ENCODE measurements around the gene MAGI2.

The MAGI2 gene

DNA sequence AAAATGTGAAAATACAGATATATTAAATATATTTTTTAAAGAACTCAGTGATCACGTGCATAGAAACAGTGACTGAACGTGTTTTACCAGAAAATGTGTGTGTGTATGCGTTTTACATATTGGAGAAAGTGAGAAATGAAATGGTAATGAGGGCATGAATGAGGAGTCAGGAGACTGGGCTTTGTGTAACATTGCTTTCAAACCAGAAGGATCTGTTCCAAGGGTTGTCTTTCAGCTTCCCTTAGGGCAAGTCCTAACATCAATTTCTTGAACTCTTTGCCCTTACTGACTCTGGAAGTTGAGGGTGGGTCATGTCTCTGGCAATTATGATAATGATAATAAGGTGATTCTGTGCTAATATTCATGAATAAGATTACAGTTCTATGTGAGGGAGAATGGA lies 1097.6 kb downstream of the MAGI2 start:
- no peak for ATAC-seq
- TF ChIP-seq, protein P1, sequence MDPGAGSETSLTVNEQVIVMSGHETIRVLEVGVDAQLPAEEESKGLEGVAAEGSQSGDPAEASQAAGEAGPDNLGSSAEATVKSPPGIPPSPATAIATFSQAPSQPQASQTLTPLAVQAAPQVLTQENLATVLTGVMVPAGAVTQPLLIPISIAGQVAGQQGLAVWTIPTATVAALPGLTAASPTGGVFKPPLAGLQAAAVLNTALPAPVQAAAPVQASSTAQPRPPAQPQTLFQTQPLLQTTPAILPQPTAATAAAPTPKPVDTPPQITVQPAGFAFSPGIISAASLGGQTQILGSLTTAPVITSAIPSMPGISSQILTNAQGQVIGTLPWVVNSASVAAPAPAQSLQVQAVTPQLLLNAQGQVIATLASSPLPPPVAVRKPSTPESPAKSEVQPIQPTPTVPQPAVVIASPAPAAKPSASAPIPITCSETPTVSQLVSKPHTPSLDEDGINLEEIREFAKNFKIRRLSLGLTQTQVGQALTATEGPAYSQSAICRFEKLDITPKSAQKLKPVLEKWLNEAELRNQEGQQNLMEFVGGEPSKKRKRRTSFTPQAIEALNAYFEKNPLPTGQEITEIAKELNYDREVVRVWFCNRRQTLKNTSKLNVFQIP (CRISPR knock-in tag; IDR thresholded peaks at IDR 0.05; ENCODE audit: borderline replicate concordance, low read depth) = no peak

DNA sequence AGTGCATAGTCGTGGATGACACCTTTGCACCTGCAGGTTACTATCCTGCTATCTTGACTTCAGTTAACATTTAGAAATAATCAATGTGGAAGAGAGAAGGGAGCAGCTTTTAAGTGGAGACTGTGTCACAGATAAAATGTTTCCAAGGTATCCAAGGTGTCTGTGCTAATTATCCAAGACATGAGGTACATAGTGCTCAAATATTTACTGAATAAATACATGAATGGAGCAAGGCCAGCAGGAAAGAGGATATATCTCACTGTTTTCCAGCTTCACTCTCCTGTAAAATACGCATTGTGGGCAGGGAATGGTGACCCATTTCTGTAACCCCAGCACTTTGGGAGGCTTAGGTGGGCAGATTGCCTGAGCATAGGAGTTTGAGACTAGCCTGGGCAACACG lies 1102.5 kb downstream of the MAGI2 start:
- no peak for ATAC-seq
- TF ChIP-seq ISL1 (CRISPR knock-in tag; IDR thresholded peaks at IDR 0.05) (no peak), ZFP30 (CRISPR knock-in tag; IDR thresholded peaks at IDR 0.05) (no peak), ZNF70 (CRISPR knock-in tag; IDR thresholded peaks at IDR 0.05) (no peak), ZNF565 (CRISPR knock-in tag; conservative IDR thresholded peaks at IDR 0.05; ENCODE audit: low read depth) (no peak), BACH2 (CRISPR knock-in tag; IDR thresholded peaks at IDR 0.05; ENCODE audit: borderline replicate concordance) (no peak), OSR1 (CRISPR knock-in tag; IDR thresholded peaks at IDR 0.05) (no peak), ZNF8 (CRISPR knock-in tag; IDR thresholded peaks at IDR 0.05) (no peak), RARB (CRISPR knock-in tag; IDR thresholded peaks at IDR 0.05) (no peak), SNAI2 (CRISPR knock-in tag; IDR thresholded peaks at IDR 0.05) (no peak), CSDC2 (CRISPR knock-in tag; IDR thresholded peaks at IDR 0.05) (no peak)
- TF ChIP-seq, protein P2, sequence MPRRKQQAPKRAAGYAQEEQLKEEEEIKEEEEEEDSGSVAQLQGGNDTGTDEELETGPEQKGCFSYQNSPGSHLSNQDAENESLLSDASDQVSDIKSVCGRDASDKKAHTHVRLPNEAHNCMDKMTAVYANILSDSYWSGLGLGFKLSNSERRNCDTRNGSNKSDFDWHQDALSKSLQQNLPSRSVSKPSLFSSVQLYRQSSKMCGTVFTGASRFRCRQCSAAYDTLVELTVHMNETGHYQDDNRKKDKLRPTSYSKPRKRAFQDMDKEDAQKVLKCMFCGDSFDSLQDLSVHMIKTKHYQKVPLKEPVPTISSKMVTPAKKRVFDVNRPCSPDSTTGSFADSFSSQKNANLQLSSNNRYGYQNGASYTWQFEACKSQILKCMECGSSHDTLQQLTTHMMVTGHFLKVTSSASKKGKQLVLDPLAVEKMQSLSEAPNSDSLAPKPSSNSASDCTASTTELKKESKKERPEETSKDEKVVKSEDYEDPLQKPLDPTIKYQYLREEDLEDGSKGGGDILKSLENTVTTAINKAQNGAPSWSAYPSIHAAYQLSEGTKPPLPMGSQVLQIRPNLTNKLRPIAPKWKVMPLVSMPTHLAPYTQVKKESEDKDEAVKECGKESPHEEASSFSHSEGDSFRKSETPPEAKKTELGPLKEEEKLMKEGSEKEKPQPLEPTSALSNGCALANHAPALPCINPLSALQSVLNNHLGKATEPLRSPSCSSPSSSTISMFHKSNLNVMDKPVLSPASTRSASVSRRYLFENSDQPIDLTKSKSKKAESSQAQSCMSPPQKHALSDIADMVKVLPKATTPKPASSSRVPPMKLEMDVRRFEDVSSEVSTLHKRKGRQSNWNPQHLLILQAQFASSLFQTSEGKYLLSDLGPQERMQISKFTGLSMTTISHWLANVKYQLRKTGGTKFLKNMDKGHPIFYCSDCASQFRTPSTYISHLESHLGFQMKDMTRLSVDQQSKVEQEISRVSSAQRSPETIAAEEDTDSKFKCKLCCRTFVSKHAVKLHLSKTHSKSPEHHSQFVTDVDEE (CRISPR knock-in tag; IDR thresholded peaks at IDR 0.05) = no peak
- TF ChIP-seq, protein P3, sequence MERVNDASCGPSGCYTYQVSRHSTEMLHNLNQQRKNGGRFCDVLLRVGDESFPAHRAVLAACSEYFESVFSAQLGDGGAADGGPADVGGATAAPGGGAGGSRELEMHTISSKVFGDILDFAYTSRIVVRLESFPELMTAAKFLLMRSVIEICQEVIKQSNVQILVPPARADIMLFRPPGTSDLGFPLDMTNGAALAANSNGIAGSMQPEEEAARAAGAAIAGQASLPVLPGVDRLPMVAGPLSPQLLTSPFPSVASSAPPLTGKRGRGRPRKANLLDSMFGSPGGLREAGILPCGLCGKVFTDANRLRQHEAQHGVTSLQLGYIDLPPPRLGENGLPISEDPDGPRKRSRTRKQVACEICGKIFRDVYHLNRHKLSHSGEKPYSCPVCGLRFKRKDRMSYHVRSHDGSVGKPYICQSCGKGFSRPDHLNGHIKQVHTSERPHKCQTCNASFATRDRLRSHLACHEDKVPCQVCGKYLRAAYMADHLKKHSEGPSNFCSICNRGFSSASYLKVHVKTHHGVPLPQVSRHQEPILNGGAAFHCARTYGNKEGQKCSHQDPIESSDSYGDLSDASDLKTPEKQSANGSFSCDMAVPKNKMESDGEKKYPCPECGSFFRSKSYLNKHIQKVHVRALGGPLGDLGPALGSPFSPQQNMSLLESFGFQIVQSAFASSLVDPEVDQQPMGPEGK (CRISPR knock-in tag; IDR thresholded peaks at IDR 0.05; ENCODE audit: borderline replicate concordance) = no peak
- TF ChIP-seq, protein P1 (CRISPR knock-in tag; IDR thresholded peaks at IDR 0.05; ENCODE audit: borderline replicate concordance, low read depth) = no peak

DNA sequence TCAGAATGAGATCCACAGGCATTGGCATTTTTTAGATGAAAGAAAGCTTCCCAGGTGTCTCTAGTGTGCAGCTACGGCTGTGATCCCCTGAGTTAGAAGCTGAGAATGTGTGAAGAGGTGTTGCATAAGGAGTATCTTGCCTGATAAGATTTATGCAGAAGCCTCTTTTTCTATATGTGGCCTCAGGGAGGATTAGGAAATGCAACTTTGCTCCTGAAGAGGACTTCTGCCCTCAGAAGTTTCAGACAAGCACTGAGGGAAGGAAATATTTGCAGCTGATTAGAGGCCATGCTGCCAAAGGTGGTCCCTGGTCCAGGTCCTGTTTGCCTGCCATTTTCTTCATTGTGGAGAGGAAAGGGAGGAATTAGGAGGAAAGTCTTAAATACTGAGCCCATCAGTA lies 1103.1 kb downstream of the MAGI2 start:
- no peak for TF ChIP-seq ZNF70 (CRISPR knock-in tag; IDR thresholded peaks at IDR 0.05)
- no peak for TF ChIP-seq ARNTL (CRISPR knock-in tag; IDR thresholded peaks at IDR 0.05; ENCODE audit: borderline replicate concordance, low read depth)
- TF ChIP-seq GLIS3 (CRISPR knock-in tag; IDR thresholded peaks at IDR 0.05) = no peak
- no peak for TF ChIP-seq ZFP3 (CRISPR knock-in tag; IDR thresholded peaks at IDR 0.05)
- TF ChIP-seq ESRRG (CRISPR knock-in tag; IDR thresholded peaks at IDR 0.05) = no peak
- TF ChIP-seq PPARA (CRISPR knock-in tag; IDR thresholded peaks at IDR 0.05; ENCODE audit: borderline replicate concordance) = no peak
- TF ChIP-seq RARB (CRISPR knock-in tag; IDR thresholded peaks at IDR 0.05) = no peak
- TF ChIP-seq TOX (CRISPR knock-in tag; IDR thresholded peaks at IDR 0.05; ENCODE audit: borderline replicate concordance) = no peak
- TF ChIP-seq CSDC2 (CRISPR knock-in tag; IDR thresholded peaks at IDR 0.05) = no peak
- no peak for TF ChIP-seq ZNF8 (CRISPR knock-in tag; IDR thresholded peaks at IDR 0.05)
- TF ChIP-seq ISL1 (CRISPR knock-in tag; IDR thresholded peaks at IDR 0.05) = no peak
- TF ChIP-seq, protein P4, sequence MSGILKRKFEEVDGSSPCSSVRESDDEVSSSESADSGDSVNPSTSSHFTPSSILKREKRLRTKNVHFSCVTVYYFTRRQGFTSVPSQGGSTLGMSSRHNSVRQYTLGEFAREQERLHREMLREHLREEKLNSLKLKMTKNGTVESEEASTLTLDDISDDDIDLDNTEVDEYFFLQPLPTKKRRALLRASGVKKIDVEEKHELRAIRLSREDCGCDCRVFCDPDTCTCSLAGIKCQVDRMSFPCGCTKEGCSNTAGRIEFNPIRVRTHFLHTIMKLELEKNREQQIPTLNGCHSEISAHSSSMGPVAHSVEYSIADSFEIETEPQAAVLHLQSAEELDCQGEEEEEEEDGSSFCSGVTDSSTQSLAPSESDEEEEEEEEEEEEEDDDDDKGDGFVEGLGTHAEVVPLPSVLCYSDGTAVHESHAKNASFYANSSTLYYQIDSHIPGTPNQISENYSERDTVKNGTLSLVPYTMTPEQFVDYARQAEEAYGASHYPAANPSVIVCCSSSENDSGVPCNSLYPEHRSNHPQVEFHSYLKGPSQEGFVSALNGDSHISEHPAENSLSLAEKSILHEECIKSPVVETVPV (CRISPR knock-in tag; IDR thresholded peaks at IDR 0.05) = no peak
- TF ChIP-seq TCF4 (CRISPR knock-in tag; IDR thresholded peaks at IDR 0.05; ENCODE audit: borderline replicate concordance) = no peak
- TF ChIP-seq, protein P2 (CRISPR knock-in tag; IDR thresholded peaks at IDR 0.05) = no peak
- TF ChIP-seq ZNF565 (CRISPR knock-in tag; conservative IDR thresholded peaks at IDR 0.05; ENCODE audit: low read depth) = no peak
- TF ChIP-seq SNAI2 (CRISPR knock-in tag; IDR thresholded peaks at IDR 0.05) = no peak
- TF ChIP-seq, protein P5, sequence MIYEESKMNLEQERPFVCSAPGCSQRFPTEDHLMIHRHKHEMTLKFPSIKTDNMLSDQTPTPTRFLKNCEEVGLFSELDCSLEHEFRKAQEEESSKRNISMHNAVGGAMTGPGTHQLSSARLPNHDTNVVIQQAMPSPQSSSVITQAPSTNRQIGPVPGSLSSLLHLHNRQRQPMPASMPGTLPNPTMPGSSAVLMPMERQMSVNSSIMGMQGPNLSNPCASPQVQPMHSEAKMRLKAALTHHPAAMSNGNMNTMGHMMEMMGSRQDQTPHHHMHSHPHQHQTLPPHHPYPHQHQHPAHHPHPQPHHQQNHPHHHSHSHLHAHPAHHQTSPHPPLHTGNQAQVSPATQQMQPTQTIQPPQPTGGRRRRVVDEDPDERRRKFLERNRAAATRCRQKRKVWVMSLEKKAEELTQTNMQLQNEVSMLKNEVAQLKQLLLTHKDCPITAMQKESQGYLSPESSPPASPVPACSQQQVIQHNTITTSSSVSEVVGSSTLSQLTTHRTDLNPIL (CRISPR knock-in tag; IDR thresholded peaks at IDR 0.05; ENCODE audit: low read depth) = no peak
- no peak for ATAC-seq

Measured in SK-N-SH treated with all-trans-retinoic acid at 6 μM for 48 hours (cell line).